NCI-H2196 treated with DMSO at 0.1 percent for 48 hours (cell line): Measurements from ENCODE around the gene DNAH10.
"Not testable (repeated sequence)": the region's sequence is repeated elsewhere in the genome, so short reads cannot be mapped to it uniquely, and the experiment has no call there.

Source experiments
- DNase-seq: peaks from one replicate; lab custom pipeline; 2025; ENCODE audit not compliant: unreplicated experiment; lab: John Stamatoyannopoulos, UW

DNAH10 gene

GRCh38 chr12:123945287-123946151 is 183.4 kb downstream of the DNAH10 start:
- DNase-seq, result no peak

DNA sequence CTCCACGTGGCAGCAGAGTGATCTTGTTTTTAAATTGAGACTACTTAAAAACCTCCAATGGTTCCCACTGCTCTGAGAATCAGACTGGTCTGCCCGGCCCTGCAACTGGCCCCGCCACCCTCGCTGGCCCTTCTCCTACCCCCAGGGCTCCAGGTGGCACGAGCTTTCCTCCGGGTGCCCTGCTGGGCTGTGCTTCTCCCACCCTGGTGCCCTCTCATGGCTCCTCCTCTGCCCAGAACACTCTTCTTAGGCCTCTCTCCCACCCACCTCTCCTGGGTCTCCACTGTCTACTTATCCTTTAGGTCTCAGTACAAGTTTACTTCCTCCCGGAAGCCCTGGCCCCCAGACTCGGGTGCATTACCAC is 184.0 kb downstream of the DNAH10 start:
- DNase-seq, result no peak

DNA sequence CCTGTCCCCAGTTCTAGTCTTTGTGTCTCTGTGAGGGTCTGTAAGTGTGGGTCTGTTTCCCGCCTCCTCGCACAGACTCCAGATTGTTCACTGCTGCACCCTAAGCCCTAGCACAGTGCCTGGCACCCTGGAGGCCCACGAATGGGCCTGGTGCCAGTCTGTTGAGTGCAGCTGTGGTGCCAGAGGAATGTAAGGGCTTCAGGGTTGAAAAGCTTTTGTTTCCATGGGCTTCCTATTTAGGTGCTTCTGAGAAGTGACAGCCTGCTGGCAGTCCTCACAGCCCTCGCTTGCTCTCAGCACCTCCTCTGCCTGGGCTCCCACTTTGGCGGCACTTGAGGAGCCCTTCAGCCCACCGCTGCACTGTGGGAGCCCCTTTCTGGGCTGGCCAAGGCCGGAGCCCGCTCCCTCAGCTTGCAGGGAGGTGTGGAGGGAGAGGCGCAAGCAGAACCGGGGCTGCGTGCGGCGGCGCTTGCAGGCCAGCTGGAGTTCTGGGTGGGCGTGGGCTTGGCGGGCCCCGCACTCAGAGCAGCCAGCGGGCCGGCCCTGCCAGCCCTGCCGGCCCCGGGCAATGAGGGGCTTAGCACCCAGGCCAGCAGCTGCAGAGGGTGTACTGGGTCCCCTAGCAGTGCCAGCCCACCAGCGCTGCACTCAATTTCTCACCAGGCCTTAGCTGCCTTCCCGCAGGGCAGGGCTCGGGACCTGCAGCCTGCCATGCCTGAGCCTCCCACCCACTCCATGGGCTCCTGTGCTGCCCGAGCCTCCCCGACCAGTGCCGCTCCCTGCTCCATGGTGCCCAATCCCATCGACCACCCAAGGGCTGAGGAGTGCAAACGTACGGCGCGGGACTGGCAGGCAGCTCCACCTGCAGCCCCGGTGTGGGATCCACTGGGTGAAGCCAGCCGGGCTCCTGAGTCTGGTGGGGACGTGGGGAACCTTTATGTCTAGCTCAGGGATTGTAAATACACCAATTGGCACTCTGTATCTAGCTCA is 184.7 kb downstream of the DNAH10 start:
- DNase-seq, result not testable (repeated sequence)

GRCh38 chr12:123947531-123947930 is 185.4 kb downstream of the DNAH10 start:
- DNase-seq, result not testable (repeated sequence)

GRCh38 chr12:123948401-123948795 is 186.3 kb downstream of the DNAH10 start:
- no peak for DNase-seq

GRCh38 chr12:123948796-123949769 is 187.0 kb downstream of the DNAH10 start:
- DNase-seq, result no peak

- DNase-seq, result no peak
Observed at GRCh38 chr12:123949770-123950165, 187.7 kb downstream of the DNAH10 start.

DNA sequence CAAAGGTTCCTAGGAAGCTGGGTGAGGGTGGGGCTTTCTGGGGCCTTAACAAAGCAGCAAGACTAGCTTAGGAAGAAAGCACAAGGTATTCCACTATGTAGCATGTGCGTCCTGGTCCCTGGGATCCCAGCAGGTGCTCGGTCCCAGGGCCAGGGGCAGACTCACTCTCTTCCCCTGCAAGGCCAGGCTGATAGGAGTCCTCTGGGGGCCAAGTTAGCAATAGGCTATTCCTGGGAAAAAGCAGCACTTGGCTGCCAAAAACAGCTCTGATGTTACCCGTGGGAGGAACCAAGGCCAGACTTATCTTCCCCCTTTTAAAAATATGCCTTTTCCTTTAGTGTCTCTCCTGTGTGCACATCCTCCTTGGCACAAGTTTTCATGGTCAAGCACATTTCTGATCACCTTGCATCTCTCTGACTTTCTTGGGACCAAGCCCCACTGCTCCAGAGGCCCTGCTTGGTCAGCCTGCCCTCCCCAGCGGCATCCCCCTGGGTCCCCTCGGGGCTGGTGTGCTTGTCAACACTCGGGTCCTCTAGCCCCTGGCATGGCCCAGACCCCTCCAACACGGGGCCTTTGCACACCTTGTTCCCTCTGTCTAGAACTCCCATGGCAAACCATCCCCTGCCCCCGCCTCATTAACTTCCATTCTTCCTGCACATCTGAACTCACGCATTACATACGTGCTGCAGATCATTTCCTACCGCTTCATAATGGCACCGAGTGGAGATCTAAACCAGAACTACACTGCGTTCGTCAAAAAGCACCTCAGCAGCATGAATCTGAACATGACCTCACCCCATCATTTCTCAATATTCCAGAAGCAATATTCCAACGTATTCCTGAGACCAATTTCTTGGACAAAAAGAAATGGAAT is 188.6 kb downstream of the DNAH10 start:
- no peak for DNase-seq

DNA sequence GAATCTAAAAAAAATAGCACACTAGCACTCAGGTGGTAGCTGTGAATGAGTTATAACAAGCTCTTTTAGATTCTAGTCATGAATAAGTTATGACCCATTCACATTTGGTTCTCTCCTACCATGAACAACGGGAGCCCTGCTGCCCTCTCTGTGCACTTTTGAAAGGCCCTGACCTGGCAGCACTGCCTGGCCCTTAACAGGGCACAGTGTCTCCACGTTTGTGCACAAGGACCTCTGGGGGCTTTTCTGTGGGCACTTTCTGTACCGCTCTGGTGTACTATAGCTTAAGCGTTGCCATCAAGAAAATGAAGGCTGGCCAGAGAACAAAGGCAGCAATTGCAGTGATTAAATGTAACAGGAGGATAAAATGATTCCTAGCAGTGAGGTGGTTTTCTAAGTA is 189.4 kb downstream of the DNAH10 start:
- DNase-seq, result no peak

DNA sequence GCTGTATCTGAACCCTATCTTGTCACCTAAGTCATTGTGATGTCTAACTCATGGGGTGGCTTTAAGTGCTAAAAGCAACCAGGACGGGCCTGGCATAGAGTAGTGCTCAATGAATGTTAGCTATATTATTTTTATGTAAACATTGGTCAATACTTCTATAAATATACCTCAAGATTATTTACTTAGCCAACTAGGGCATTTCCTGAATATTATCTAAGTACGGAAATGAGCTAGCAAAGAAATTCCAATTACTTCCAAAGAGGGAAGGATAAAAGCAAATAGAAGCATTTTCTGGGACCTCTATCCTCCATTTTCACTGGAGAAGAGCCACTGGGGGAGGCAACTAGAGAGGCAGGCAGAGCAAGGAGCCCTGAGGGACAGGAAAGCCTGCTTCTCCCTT is 189.9 kb downstream of the DNAH10 start:
- no peak for DNase-seq

GRCh38 chr12:123954647-123955350 is 192.7 kb downstream of the DNAH10 start:
- DNase-seq, result no peak

DNA sequence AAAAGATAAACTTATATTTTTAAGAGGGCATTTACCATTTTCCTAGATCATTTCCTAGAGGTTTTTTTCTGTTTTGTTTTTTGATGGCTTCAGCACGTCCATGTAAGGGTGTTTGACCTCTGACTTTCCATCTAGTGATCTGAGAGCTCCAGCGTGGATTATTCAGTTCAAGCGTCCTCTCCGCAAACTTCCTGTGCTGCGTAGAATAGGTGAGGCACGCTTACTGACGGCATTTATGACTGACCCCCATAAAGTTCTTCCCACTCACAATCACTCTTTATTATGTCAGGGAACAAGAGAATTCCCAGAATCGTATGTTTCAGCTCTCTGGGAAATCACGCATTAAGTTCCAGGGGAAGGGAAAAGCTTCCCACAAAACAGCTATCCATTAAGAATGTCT is 194.1 kb downstream of the DNAH10 start:
- DNase-seq, result no peak

- DNase-seq, result no peak
Observed at GRCh38 chr12:123957196-123957595, 195.1 kb downstream of the DNAH10 start.

- DNase-seq, result no peak
Observed at GRCh38 chr12:123958462-123958861, 196.4 kb downstream of the DNAH10 start.

DNA sequence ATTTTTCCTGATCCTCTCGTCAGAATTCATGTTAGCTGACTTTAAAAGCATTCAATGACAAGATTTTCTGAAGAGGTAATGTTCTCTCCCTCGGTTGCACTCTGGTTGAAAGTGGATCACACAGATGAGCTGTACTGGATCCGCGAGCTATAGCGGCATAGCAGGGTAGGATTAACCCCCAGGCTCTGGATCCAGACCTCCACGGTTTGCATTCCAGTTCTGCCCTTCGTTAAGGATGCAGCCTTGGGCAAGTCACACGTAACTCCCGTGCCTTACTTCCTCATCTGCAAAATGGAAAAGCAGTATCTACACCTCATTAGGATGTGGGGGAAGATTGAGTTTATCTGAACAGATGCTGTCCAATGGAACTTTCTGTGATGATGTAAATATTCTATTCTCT is 196.8 kb downstream of the DNAH10 start:
- DNase-seq, result no peak

DNA sequence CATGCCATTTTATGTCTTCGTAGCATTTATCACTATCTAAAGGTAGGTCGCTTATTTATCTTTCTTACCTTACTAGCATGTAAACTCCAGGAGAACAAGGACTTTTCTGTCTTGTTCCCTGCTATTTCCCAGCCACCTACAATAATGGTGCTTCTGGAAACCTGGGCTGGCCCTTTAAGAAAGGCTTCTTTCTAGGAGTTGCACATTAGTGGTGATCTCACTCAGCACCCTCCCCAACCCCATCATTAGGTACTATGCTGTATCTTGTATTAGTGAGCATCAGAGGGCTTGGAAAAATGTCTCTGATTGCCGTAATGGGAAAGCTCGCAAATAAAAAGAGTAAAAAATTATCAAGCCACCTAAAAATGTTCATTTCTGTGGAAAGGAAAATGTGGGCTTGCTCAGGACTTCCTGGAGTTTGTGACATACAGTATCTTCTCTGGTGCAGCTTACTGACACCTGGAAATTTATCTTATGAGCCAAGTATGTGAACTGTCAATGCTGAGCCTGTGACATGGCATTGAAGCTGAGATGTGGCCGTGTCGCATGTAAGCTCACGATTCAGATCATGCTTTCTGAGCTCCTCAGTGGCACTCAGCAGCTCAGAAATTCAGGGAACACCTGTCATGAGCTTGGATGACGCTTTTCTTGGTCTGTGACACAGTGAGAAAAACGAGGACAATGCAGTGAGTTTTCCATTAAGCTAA is 198.1 kb downstream of the DNAH10 start:
- no peak for DNase-seq

DNA sequence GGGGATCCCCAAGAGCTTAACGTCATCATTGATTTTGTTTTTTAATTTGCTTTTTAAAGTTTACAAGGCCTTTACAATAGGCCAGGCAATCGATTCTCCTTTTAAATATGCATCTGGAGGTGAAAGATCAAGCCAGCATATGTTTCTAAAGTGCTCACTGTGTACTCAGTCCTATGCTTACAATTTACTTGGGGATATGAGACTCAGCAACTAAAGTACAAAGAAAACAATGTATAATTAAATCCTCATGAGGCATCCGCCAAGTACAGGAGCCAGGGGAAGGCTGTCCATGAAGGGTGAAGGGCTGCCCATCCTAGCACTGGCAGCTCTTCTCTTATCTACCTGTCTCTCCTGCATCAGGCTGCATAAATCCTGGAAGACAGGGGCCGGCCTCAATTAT is 198.8 kb downstream of the DNAH10 start:
- no peak for DNase-seq

- no peak for DNase-seq
Observed at GRCh38 chr12:123961585-123962345, 199.7 kb downstream of the DNAH10 start.
